Mammary epithelial cell (primary cell): Measurements from ENCODE around the gene TRIM6.

Source experiments
- CTCF ChIP-seq, 2 donors: IDR thresholded peaks in 1 of 2; conservative IDR thresholded peaks in 1 of 2; 2 replicates each; pipeline ENCODE4 v1.5.1; 2011 to 2012; ENCODE audit warnings: inconsistent platforms in 2 of 2, low read length in 2 of 2, mild to moderate bottlenecking in 2 of 2, control low read depth in 1 of 2, low read depth in 1 of 2; ENCODE audit not compliant: insufficient read depth in 1 of 2; ENCODE audit errors: extremely low read depth in 1 of 2
- EZH2 ChIP-seq: IDR thresholded peaks from 2 replicates; pipeline ENCODE4 v1.6.1; 2012; ENCODE audit warnings: low read length, inconsistent platforms, borderline replicate concordance

DNA sequence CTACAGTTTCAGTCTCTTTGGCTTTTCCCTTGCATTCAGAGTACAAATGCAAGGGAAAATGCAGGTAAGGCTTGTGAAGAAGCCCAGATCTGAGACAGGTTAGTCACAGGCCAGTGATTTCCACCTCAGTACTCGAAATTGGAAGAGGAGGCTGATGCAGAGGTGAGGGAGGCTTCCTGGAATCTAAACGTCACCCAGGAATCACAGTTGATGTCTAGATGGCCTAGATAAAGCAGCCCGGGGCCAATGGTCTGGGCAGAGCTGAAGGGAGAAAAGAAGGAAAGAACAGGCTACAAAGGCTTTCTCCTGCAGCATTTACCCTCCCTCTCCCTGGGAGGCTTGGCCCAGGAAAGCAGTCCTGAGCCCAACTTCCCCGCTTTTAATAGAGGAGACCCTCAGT lies 8.5 kb downstream of the TRIM6 start:
- no peak for TF ChIP-seq CTCF (conservative IDR thresholded peaks at IDR 0.05 in 1 of 2, IDR thresholded peaks at IDR 0.05 in 1 of 2; ENCODE audit: extremely low read depth in 1 of 2, insufficient read depth in 1 of 2, low read depth in 1 of 2, low read length in 2 of 2)
- no peak for TF ChIP-seq EZH2
